HUES64 (cell line): Measurements from ENCODE around the gene PLEKHF1.

Experiments used
- H3K27ac ChIP-seq: 2 replicates; pipeline ENCODE4 v1.7.0; 2013; ENCODE audit warnings: low read depth, low read length, inconsistent platforms
- H3K27me3 ChIP-seq: 2 replicates; pipeline ENCODE4 v1.6.1; 2013; ENCODE audit warnings: mild to moderate bottlenecking, low read length; ENCODE audit not compliant: insufficient read depth
- H3K36me3 ChIP-seq: 2 replicates; pipeline ENCODE4 v1.6.1; 2013; ENCODE audit warnings: mild to moderate bottlenecking, low read length; ENCODE audit not compliant: insufficient read depth
- H3K4me1 ChIP-seq: 2 replicates; pipeline ENCODE4 v1.6.1; 2013; ENCODE audit warnings: mild to moderate bottlenecking, low read length, moderate library complexity; ENCODE audit not compliant: insufficient read depth
- H3K4me3 ChIP-seq: 2 replicates; pipeline ENCODE4 v1.5.1; 2013; ENCODE audit warnings: mild to moderate bottlenecking, low read length, moderate library complexity
- H3K9ac ChIP-seq: 2 replicates; pipeline ENCODE4 v1.6.1; 2013; ENCODE audit warnings: mild to moderate bottlenecking, low read depth, low read length
- H3K9me3 ChIP-seq: 2 replicates; pipeline ENCODE4 v1.6.1; 2013; ENCODE audit warnings: low read depth, low read length; ENCODE audit not compliant: insufficient read depth
- WGBS: fragments of 150-250, 120-280 bp; methylation state at CpG from one replicate; pipeline ENCODE4 v1.1.7; 2013; ENCODE audit warnings: missing lambda C conversion rate; 5-methylcytosine and 5-hydroxymethylcytosine counted together

PLEKHF1 gene

DNA sequence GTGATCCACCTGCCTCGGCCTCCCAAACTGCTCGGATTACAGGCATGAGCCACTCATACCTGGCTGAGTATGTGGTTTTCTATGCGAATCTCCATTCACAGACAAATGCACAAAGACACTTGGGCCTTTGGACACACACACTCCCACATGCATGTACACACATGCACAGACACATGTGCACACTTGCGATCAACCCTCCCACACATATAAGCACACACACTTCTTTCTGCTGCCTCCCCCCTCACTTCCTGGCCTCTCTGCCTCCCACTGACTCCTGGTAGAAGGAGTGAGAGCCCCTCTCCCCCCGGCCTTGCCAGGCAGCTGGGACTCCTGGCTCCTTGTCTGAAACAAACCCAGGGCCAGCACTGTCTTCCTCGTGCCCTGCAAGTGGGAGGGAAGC, 29.3 kb upstream of the PLEKHF1 start:
- H3K27ac ChIP-seq, result no peak overlapping the region
- no peak overlapping the region for H3K4me3 ChIP-seq
- 93% methylated on average over 6 of the region's 6 CpGs for WGBS
- H3K9me3 ChIP-seq, result no peaks in the 10 kb centered on the region; the same call in 1 of the 2 replicates
- H3K36me3 ChIP-seq, result no peaks in the 10 kb centered on the region
- H3K4me1 ChIP-seq, result no peaks in the 10 kb centered on the region
- no peaks in the 10 kb centered on the region for H3K27me3 ChIP-seq
- H3K9ac ChIP-seq, result no peak overlapping the region

DNA sequence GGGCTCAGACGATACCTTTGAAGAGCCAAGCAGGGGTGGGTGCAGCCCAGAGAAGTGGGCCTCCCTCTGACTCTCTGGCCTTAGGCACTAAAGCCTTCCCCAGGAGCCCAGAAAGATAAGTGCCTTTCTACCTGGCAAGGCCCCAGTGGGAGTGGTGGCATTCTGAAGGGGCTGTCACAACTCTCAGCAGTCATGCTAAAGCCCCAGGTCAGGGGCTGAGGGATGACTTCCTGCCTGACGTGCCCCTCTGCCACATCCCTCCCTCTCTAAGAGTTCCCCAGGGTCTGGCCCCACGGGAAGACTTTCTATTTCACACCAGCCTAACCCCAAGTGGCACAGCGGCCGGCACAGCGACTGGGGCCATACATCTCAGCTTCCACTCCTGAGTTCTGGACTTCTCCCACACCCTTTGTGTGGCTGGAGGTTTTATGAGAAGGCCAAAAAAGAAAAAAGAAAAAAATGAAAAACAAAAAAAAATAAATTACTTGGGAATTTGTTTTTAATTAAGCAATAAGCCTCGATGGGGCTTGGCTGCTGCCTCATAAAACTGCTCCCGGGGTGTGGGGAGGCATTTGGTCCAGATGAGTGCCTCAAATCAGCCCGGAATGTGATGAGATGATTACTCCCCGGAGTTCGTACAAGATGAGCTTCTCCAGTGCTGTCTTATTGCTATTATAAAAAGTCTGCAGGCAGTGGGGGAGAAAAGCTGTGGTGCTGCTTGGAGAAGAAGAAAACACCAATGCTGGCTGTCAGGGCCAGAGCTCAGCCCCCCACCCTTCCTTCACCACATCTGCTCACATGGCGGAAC, 28.5 kb upstream of the PLEKHF1 start:
- Histone ChIP-seq H3K9ac (no peak overlapping the region), H3K27me3 (no peaks in the 10 kb centered on the region), H3K4me3 (no peak overlapping the region), H3K27ac (no peak overlapping the region), H3K9me3 (no peaks in the 10 kb centered on the region; the same call in 1 of the 2 replicates), H3K4me1 (no peaks in the 10 kb centered on the region), H3K36me3 (no peaks in the 10 kb centered on the region)
- 83% methylated on average over 11 of the region's 12 CpGs for WGBS

GRCh38 chr19:29639086-29639485, 26.2 kb upstream of the PLEKHF1 start:
- Histone ChIP-seq H3K27me3 (no peaks in the 10 kb centered on the region), H3K36me3 (no peaks in the 10 kb centered on the region), H3K4me3 (no peak overlapping the region), H3K9ac (no peak overlapping the region), H3K4me1 (no peaks in the 10 kb centered on the region), H3K27ac (no peak overlapping the region), H3K9me3 (no peaks in the 10 kb centered on the region; the same call in 1 of the 2 replicates)
- WGBS, result 94% methylated on average over 8 of the region's 8 CpGs

DNA sequence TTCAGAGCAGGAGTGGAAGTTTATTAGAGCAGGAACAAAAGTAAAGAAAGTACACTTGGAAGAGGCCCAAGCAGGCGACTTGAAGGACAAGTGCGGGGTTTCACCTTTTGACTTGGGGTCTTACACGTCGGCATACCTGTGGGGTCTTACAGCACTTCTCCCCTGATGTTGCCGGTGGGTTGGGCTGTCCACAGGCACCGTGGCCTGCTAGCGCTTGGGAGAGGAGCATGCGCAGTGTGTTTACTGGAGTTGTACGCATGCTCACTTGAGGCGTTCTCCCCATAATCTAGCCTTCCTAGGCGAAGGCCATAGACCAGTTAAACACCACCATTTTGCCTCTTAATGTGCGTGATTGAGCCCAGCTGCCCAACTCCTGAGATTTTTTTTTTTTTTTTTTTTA, 25.0 kb upstream of the PLEKHF1 start:
- 94% methylated on average over 11 of the region's 12 CpGs for WGBS

GRCh38 chr19:29641597-29641996, 23.7 kb upstream of the PLEKHF1 start:
- Histone ChIP-seq H3K9me3 (no peaks in the 10 kb centered on the region), H3K4me1 (peaks cover 15% of the 10 kb centered on the region), H3K27me3 (no peaks in the 10 kb centered on the region), H3K9ac (no peak overlapping the region), H3K27ac (no peak overlapping the region), H3K36me3 (no peaks in the 10 kb centered on the region), H3K4me3 (no peak overlapping the region)
- WGBS, result 89% methylated on average over 2 of the region's 2 CpGs

More for the DNA sequence above, 25.0 kb upstream of the PLEKHF1 start:
- no peaks in the 10 kb centered on the region for H3K36me3 ChIP-seq
- H3K27me3 ChIP-seq, result no peaks in the 10 kb centered on the region
- H3K4me3 ChIP-seq, result no peak overlapping the region
- peaks cover 4% of the 10 kb centered on the region for H3K4me1 ChIP-seq
- H3K27ac ChIP-seq, result no peak overlapping the region
- no peak overlapping the region for H3K9ac ChIP-seq
- no peaks in the 10 kb centered on the region for H3K9me3 ChIP-seq

DNA sequence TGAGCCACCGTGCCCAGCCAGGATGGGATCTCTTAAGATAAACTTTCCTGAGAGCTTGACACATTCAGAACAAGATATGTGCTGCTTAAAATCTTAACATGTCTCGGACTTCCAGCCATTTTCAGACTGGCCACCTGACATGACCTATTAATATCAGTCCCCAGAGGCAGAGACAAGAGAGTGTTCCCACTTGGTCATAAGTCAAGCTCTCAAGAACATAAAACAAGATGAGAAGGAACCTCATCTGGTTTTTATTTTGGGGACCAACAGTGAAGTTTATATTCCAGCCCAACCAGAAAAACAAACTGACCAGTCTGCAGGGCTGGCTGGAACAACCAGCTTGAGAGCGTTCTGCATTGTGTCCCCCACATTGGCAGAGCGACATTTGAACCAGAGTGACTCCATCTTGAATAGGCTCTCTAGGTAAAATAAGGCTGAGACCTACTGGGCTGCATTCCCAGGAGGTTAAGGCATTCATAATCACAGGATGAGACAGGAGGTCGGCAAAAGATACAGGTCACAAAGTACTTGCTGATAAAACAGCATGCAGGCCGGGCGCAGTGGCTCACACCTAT, 21.8 kb upstream of the PLEKHF1 start:
- Histone ChIP-seq H3K9ac (no peak overlapping the region), H3K27ac (no peak overlapping the region), H3K4me3 (no peak overlapping the region), H3K27me3 (no peaks in the 10 kb centered on the region), H3K9me3 (no peaks in the 10 kb centered on the region), H3K4me1 (peaks cover 15% of the 10 kb centered on the region), H3K36me3 (no peaks in the 10 kb centered on the region)
- WGBS, result 94% methylated on average over 7 of the region's 7 CpGs

GRCh38 chr19:29644210-29644609, 21.1 kb upstream of the PLEKHF1 start:
- H3K9me3 ChIP-seq, result no peaks in the 10 kb centered on the region
- 91% methylated on average over 6 of the region's 6 CpGs for WGBS
- H3K9ac ChIP-seq, result no peak overlapping the region
- no peak overlapping the region for H3K27ac ChIP-seq
- no peaks in the 10 kb centered on the region for H3K27me3 ChIP-seq
- peaks cover 15% of the 10 kb centered on the region for H3K4me1 ChIP-seq
- no peaks in the 10 kb centered on the region for H3K36me3 ChIP-seq
- H3K4me3 ChIP-seq, result no peak overlapping the region

- H3K4me3 ChIP-seq, result no peak overlapping the region
- no peak overlapping the region for H3K9ac ChIP-seq
- peaks cover 15% of the 10 kb centered on the region for H3K4me1 ChIP-seq
- H3K27me3 ChIP-seq, result no peaks in the 10 kb centered on the region
- no peaks in the 10 kb centered on the region for H3K36me3 ChIP-seq
- WGBS, result 38% methylated on average over 5 of the region's 5 CpGs
- no peak overlapping the region for H3K27ac ChIP-seq
- H3K9me3 ChIP-seq, result no peaks in the 10 kb centered on the region
Observed at GRCh38 chr19:29645491-29645867, 19.8 kb upstream of the PLEKHF1 start.

DNA sequence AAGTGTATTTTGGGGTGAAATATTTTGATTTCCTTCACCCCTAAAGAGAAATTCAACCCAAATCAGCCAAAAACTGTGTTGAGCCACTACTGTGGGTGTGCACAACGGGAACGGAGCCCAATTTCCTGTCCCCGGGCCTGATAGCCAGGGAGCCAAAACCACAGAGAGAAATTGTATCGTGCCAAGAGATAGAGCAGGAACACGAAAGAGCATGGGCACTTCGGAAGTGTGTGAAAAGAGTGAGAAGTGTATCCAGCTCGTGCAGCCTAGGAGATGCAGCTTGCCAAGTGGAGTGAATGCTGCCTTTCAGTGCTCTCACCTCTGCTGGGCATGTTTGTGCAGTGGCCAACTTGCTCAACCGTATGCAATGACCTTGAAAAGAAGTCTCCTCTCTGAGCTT, 19.4 kb upstream of the PLEKHF1 start:
- H3K4me1 ChIP-seq, result peaks cover 15% of the 10 kb centered on the region
- no peaks in the 10 kb centered on the region for H3K36me3 ChIP-seq
- H3K27ac ChIP-seq, result no peak overlapping the region
- no peak overlapping the region for H3K4me3 ChIP-seq
- no peaks in the 10 kb centered on the region for H3K27me3 ChIP-seq
- no peak overlapping the region for H3K9ac ChIP-seq
- H3K9me3 ChIP-seq, result no peaks in the 10 kb centered on the region
- 75% methylated on average over 8 of the region's 8 CpGs for WGBS

GRCh38 chr19:29650772-29651387, 14.4 kb upstream of the PLEKHF1 start:
- no peak overlapping the region for H3K9ac ChIP-seq
- H3K4me3 ChIP-seq, result no peak overlapping the region
- WGBS, result 66% methylated on average over 4 of the region's 7 CpGs
- H3K4me1 ChIP-seq, result peaks cover 5% of the 10 kb centered on the region
- H3K27me3 ChIP-seq, result no peaks in the 10 kb centered on the region
- no peaks in the 10 kb centered on the region for H3K36me3 ChIP-seq
- H3K27ac ChIP-seq, result no peak overlapping the region
- no peaks in the 10 kb centered on the region for H3K9me3 ChIP-seq

DNA sequence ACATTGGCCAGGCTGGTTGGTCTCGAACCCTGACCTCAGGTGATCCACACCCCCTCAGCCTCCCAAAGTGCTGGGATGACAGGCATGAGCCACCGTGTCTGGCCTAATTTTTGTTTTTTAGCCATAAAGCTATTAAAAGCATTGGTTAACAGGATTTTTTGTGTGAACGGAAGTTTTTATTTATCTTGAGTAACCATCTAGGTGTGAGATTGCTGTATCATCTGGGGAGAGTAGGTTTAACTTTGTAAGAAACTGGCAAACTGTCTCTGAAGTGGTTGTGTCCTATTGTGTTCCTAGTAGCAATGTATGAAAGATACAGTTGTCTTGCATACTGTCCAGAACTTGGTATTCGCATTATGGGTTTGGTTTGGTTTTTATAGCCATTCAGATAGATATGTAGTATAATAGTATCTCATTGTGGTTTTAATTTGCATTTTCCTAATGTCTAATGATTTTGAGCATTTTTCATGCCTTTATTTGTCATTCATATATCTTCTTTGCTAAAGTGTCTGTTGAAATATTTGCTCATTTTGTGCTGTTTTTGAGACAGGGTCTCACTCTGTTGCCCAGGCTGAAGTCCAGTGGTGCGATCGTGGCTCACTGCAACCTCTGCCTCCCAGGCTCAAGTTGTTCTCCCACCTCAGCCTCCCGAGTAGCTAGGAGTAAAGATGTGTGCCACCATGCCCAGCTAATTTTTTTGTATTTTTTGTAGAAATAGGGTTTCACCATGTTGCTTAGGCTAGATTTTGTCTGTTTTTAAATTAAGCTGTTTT, 13.5 kb upstream of the PLEKHF1 start:
- no peaks in the 10 kb centered on the region for H3K4me1 ChIP-seq
- no peaks in the 10 kb centered on the region for H3K36me3 ChIP-seq
- H3K4me3 ChIP-seq, result no peak overlapping the region
- 92% methylated on average over 7 of the region's 7 CpGs for WGBS
- H3K27ac ChIP-seq, result no peak overlapping the region
- H3K27me3 ChIP-seq, result no peaks in the 10 kb centered on the region
- no peak overlapping the region for H3K9ac ChIP-seq
- no peaks in the 10 kb centered on the region for H3K9me3 ChIP-seq
